ENCODE data around the gene NRG3.

Gene NRG3

GRCh38 chr10:81885491-81885890, 10.5 kb downstream of the NRG3 start:
- DNase-seq = no peak

GRCh38 chr10:81886939-81887338, 11.9 kb downstream of the NRG3 start:
- no peak for DNase-seq

GRCh38 chr10:81889181-81889769, 14.3 kb downstream of the NRG3 start:
- no peak for DNase-seq

- no peak for DNase-seq
Measured at GRCh38 chr10:81894616-81895015, 19.6 kb downstream of the NRG3 start.

GRCh38 chr10:81898518-81898917, 23.5 kb downstream of the NRG3 start:
- no peak for DNase-seq

GRCh38 chr10:81900989-81901388, 26.0 kb downstream of the NRG3 start:
- no peak for DNase-seq

- DNase-seq = no peak
Measured at GRCh38 chr10:81903472-81903871, 28.5 kb downstream of the NRG3 start.

GRCh38 chr10:81905161-81905560, 30.2 kb downstream of the NRG3 start:
- no peak for DNase-seq

GRCh38 chr10:81909453-81909852, 34.5 kb downstream of the NRG3 start:
- DNase-seq = no peak

- DNase-seq = no peak
Measured at GRCh38 chr10:81911328-81911727, 36.3 kb downstream of the NRG3 start.

GRCh38 chr10:81914736-81915503, 39.9 kb downstream of the NRG3 start:
- DNase-seq = no peak

- no peak for DNase-seq
Measured at GRCh38 chr10:81915504-81915897, 40.5 kb downstream of the NRG3 start.

- no peak for DNase-seq
Measured at GRCh38 chr10:81917666-81918065, 42.7 kb downstream of the NRG3 start.

GRCh38 chr10:81918766-81919165, 43.8 kb downstream of the NRG3 start:
- DNase-seq = no peak

- no peak for DNase-seq
Measured at GRCh38 chr10:81920213-81920829, 45.3 kb downstream of the NRG3 start.

- DNase-seq = no peak
Measured at GRCh38 chr10:81928119-81928518, 53.1 kb downstream of the NRG3 start.

GRCh38 chr10:81943583-81943982, 68.6 kb downstream of the NRG3 start:
- no peak for DNase-seq

GRCh38 chr10:81944609-81945008, 69.6 kb downstream of the NRG3 start:
- DNase-seq = no peak

- DNase-seq = no peak
Measured at GRCh38 chr10:81949283-81949682, 74.3 kb downstream of the NRG3 start.

- DNase-seq = no peak
Measured at GRCh38 chr10:81950358-81950757, 75.4 kb downstream of the NRG3 start.

- DNase-seq = no peak
Measured at GRCh38 chr10:81953420-81953819, 78.4 kb downstream of the NRG3 start.

GRCh38 chr10:81957976-81958375, 83.0 kb downstream of the NRG3 start:
- no peak for DNase-seq

- DNase-seq = no peak
Measured at GRCh38 chr10:81959016-81959415, 84.0 kb downstream of the NRG3 start.

- no peak for DNase-seq
Measured at GRCh38 chr10:81961451-81962184, 86.6 kb downstream of the NRG3 start.
